Measurements from ENCODE around the gene SAXO2.
"Not testable (repeated sequence)": the region's sequence is repeated elsewhere in the genome, so short reads cannot be mapped to it uniquely, and the experiment has no call there.

SAXO2 gene

GRCh38 chr15:82314769-82315518, 52.3 kb downstream of the SAXO2 start:
- POLR2A ChIA-PET: no interaction called here
- TF ChIP-seq ELF4 (IDR thresholded peaks at IDR 0.05) (no peak), NFRKB (IDR thresholded peaks at IDR 0.05) (no peak), ZNF384 (IDR thresholded peaks at IDR 0.05) (no peak), BHLHE40 (IDR thresholded peaks at IDR 0.05; ENCODE audit: borderline replicate concordance) (no peak), LEF1 (IDR thresholded peaks at IDR 0.05; ENCODE audit: borderline replicate concordance) (no peak), PKNOX1 (IDR thresholded peaks at IDR 0.05) (no peak), FOXM1 (IDR thresholded peaks at IDR 0.05; ENCODE audit: borderline replicate concordance) (no peak), SP1 (IDR thresholded peaks at IDR 0.05) (no peak), HDGF (IDR thresholded peaks at IDR 0.05; ENCODE audit: borderline replicate concordance) (no peak), FOXK2 (IDR thresholded peaks at IDR 0.05) (no peak), L3MBTL2 (conservative IDR thresholded peaks at IDR 0.05) (no peak), TARDBP (IDR thresholded peaks at IDR 0.05) (no peak)
- no peak for DNase-seq (ENCODE audit: extremely low spot score)
- CTCF ChIA-PET: no interaction called here

GRCh38 chr15:82315519-82316246, 53.1 kb downstream of the SAXO2 start:
- CTCF ChIA-PET: no interaction called here
- DNase-seq (ENCODE audit: extremely low spot score): no peak
- POLR2A ChIA-PET: no interaction called here
- TF ChIP-seq HDGF (IDR thresholded peaks at IDR 0.05; ENCODE audit: borderline replicate concordance): no peak
- TF ChIP-seq FOXA1 (IDR thresholded peaks at IDR 0.05): no peak
- no peak for TF ChIP-seq L3MBTL2 (conservative IDR thresholded peaks at IDR 0.05)
- no peak for TF ChIP-seq FOXK2 (IDR thresholded peaks at IDR 0.05)
- no peak for TF ChIP-seq FOXM1 (IDR thresholded peaks at IDR 0.05; ENCODE audit: borderline replicate concordance)
- TF ChIP-seq LEF1 (IDR thresholded peaks at IDR 0.05; ENCODE audit: borderline replicate concordance): no peak
- no peak for TF ChIP-seq PKNOX1 (IDR thresholded peaks at IDR 0.05)
- no peak for TF ChIP-seq BHLHE40 (IDR thresholded peaks at IDR 0.05; ENCODE audit: borderline replicate concordance)
- TF ChIP-seq ARNT (IDR thresholded peaks at IDR 0.05): no peak
- TF ChIP-seq SP1 (IDR thresholded peaks at IDR 0.05): no peak
- no peak for TF ChIP-seq NFRKB (IDR thresholded peaks at IDR 0.05)
- no peak for TF ChIP-seq SUZ12 (IDR thresholded peaks at IDR 0.05)
- no peak for TF ChIP-seq TARDBP (IDR thresholded peaks at IDR 0.05)
- no peak for TF ChIP-seq ZNF384 (IDR thresholded peaks at IDR 0.05)
- no peak for TF ChIP-seq CTBP1 (IDR thresholded peaks at IDR 0.05; ENCODE audit: borderline replicate concordance)
- no peak for TF ChIP-seq ELF4 (IDR thresholded peaks at IDR 0.05)

GRCh38 chr15:82316247-82317090, 53.9 kb downstream of the SAXO2 start:
- DNase-seq (ENCODE audit: extremely low spot score); POLR2A ChIA-PET; CTCF ChIA-PET: not testable (repeated sequence)

GRCh38 chr15:82317091-82317489, 54.5 kb downstream of the SAXO2 start:
- no peak for DNase-seq (ENCODE audit: extremely low spot score)
- CTCF ChIA-PET: no interaction called here
- POLR2A ChIA-PET: no interaction called here
- TF ChIP-seq HDGF (IDR thresholded peaks at IDR 0.05; ENCODE audit: borderline replicate concordance) (no peak), FOXA1 (IDR thresholded peaks at IDR 0.05) (no peak), BHLHE40 (IDR thresholded peaks at IDR 0.05; ENCODE audit: borderline replicate concordance) (no peak), FOXK2 (IDR thresholded peaks at IDR 0.05) (no peak), L3MBTL2 (conservative IDR thresholded peaks at IDR 0.05) (no peak), ELF4 (IDR thresholded peaks at IDR 0.05) (no peak), PKNOX1 (IDR thresholded peaks at IDR 0.05) (no peak), CTBP1 (IDR thresholded peaks at IDR 0.05; ENCODE audit: borderline replicate concordance) (no peak)

- CTCF ChIA-PET; DNase-seq (ENCODE audit: extremely low spot score); POLR2A ChIA-PET: not testable (repeated sequence)
Observed at GRCh38 chr15:82317516-82317915, 54.9 kb downstream of the SAXO2 start.

GRCh38 chr15:82318281-82318680, 55.7 kb downstream of the SAXO2 start:
- CTCF ChIA-PET; DNase-seq (ENCODE audit: extremely low spot score); POLR2A ChIA-PET: not testable (repeated sequence)

GRCh38 chr15:82319522-82320278, 57.1 kb downstream of the SAXO2 start:
- CTCF ChIA-PET; POLR2A ChIA-PET; DNase-seq (ENCODE audit: extremely low spot score): not testable (repeated sequence)

- POLR2A ChIA-PET; DNase-seq (ENCODE audit: extremely low spot score): not testable (repeated sequence)
Observed at GRCh38 chr15:82320861-82321260, 58.2 kb downstream of the SAXO2 start.

GRCh38 chr15:82322488-82322887, 59.9 kb downstream of the SAXO2 start:
- DNase-seq (ENCODE audit: extremely low spot score); CTCF ChIA-PET; POLR2A ChIA-PET: not testable (repeated sequence)

More at GRCh38 chr15:82320861-82321260, 58.2 kb downstream of the SAXO2 start:
- CTCF ChIA-PET: not testable (repeated sequence)

- DNase-seq (ENCODE audit: extremely low spot score); POLR2A ChIA-PET; CTCF ChIA-PET: not testable (repeated sequence)
Observed at GRCh38 chr15:82324831-82325230, 62.2 kb downstream of the SAXO2 start.

GRCh38 chr15:82325646-82326045, 63.0 kb downstream of the SAXO2 start:
- DNase-seq (ENCODE audit: extremely low spot score); POLR2A ChIA-PET; CTCF ChIA-PET: not testable (repeated sequence)

Data from HEK293T (cell line).